IMR-90 (cell line): ENCODE results near the gene PLEKHG4.

ENCODE experiments used
- POLR2A ChIP-seq: IDR thresholded peaks from 2 replicates; pipeline ENCODE4 v1.6.1; 2012; ENCODE audit warnings: mild to moderate bottlenecking, low read depth, low read length
- TF ChIP-seq, protein P1 (sequence below): conservative IDR thresholded peaks from 2 replicates; pipeline ENCODE4 v1.5.1; 2012; ENCODE audit warnings: mild to moderate bottlenecking, low read depth, low read length, improper control_type of control experiment

DNA sequence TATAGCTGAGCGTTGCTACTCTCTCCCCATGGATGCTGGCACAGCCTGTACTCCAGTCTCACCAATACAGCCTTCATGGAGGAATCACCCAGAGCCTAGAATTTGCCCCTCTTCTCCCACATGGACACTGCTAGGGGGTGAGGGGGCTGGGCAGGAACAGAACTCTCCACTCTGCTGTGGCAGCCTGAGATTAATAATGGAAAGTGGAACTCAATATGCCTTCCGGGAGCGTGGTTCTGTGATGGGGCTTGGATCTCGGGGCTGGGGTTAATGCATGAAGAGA, 29.3 kb upstream of the PLEKHG4 start:
- TF ChIP-seq, protein P1, sequence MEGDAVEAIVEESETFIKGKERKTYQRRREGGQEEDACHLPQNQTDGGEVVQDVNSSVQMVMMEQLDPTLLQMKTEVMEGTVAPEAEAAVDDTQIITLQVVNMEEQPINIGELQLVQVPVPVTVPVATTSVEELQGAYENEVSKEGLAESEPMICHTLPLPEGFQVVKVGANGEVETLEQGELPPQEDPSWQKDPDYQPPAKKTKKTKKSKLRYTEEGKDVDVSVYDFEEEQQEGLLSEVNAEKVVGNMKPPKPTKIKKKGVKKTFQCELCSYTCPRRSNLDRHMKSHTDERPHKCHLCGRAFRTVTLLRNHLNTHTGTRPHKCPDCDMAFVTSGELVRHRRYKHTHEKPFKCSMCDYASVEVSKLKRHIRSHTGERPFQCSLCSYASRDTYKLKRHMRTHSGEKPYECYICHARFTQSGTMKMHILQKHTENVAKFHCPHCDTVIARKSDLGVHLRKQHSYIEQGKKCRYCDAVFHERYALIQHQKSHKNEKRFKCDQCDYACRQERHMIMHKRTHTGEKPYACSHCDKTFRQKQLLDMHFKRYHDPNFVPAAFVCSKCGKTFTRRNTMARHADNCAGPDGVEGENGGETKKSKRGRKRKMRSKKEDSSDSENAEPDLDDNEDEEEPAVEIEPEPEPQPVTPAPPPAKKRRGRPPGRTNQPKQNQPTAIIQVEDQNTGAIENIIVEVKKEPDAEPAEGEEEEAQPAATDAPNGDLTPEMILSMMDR: no peak
- TF ChIP-seq POLR2A: no peak
